B cell (primary cell): ENCODE measurements around the gene CDK18. TPM values are rescaled to one million over a fixed set of nuclear protein-coding genes. Genes with fewer than 3 reads are reported as not detected.

Experiments
- ATAC-seq: fragments of 200-7000 bp; cut with Tn5 transposase; one replicate; pipeline ENCODE4 v1.10.0; 2021; ENCODE audit warnings: low read depth, mild to moderate bottlenecking, moderate number of reproducible peaks, moderate library complexity
- CTCF ChIA-PET: fragments of 350-600 bp; sonication (Branson Sonifier 250); formaldehyde crosslinking; loops from one replicate; lab custom pipeline; 2021; ENCODE audit warnings: antibody characterized with exemption, inconsistent platforms; lab: Charles Lee
- POLR2A ChIA-PET: fragments of 350-600 bp; sonication (Branson Sonifier 250); formaldehyde crosslinking; loops from one replicate; lab custom pipeline; 2021; ENCODE audit warnings: antibody characterized with exemption; lab: Charles Lee
- DNase-seq: peaks from one replicate; pipeline ENCODE4 v3.0.0; 2013
- H2AFZ ChIP-seq: 2 replicates; pipeline ENCODE4 v1.6.1; 2012; ENCODE audit warnings: mild to moderate bottlenecking, low read depth, low read length; ENCODE audit not compliant: insufficient read depth, poor library complexity, severe bottlenecking
- H3K27ac ChIP-seq, 2 donors: 1 replicate in 1 of 2; 2 replicates in 1 of 2; pipeline ENCODE4 v1.5.1; 2012 to 2013; ENCODE audit warnings: low read length in 2 of 2, mild to moderate bottlenecking in 2 of 2, moderate library complexity in 1 of 2
- H3K27me3 ChIP-seq, 4 experiments: fragments of 200-600 bp in 1 of 4; sonication (generic) in 1 of 4; replicated peaks in 1 of 4; 1 replicate in 2 of 4; 2 replicates in 2 of 4; pipeline versions ENCODE4 v1.6.1 to v1.7.0; 2013 to 2016; ENCODE audit warnings: low read length in 3 of 4, mild to moderate bottlenecking in 2 of 4, mixed read lengths in 1 of 4, moderate library complexity in 1 of 4; ENCODE audit not compliant: insufficient read depth in 4 of 4, control insufficient read depth in 3 of 4; ENCODE audit errors: control extremely low read depth in 1 of 4
- H3K36me3 ChIP-seq, 2 experiments: replicated peaks in 1 of 2; 1 replicate in 1 of 2; 2 replicates in 1 of 2; pipeline versions ENCODE4 v1.6.1 to v1.7.1; 2013; ENCODE audit warnings: low read length in 1 of 2; ENCODE audit not compliant: insufficient read depth in 2 of 2, control insufficient read depth in 1 of 2; ENCODE audit errors: control extremely low read depth in 1 of 2, extremely low read depth in 1 of 2
- H3K4me1 ChIP-seq, 2 donors: fragments of 200-600 bp in 1 of 2; sonication (generic) in 1 of 2; 1 replicate in 1 of 2; 2 replicates in 1 of 2; pipeline versions ENCODE4 v1.5.1 to v1.6.1; 2013 to 2017; ENCODE audit warnings: low read length in 2 of 2; ENCODE audit not compliant: control insufficient read depth in 2 of 2, insufficient read depth in 2 of 2
- H3K4me2 ChIP-seq: replicated peaks from 2 replicates; pipeline ENCODE3; 2012; ENCODE audit warnings: mild to moderate bottlenecking, low read depth, low read length; ENCODE audit not compliant: poor library complexity, severe bottlenecking
- H3K4me3 ChIP-seq, 5 experiments: fragments of 200-600 bp in 1 of 5; sonication (generic) in 1 of 5; 1 replicate in 3 of 5; 2 replicates in 2 of 5; pipeline versions ENCODE4 v1.5.1 to v1.7.0; 2011 to 2016; ENCODE audit warnings: low read length in 4 of 5, mild to moderate bottlenecking in 4 of 5, low read depth in 2 of 5, control low read depth in 1 of 5, moderate library complexity in 1 of 5; ENCODE audit not compliant: insufficient read depth in 1 of 5; ENCODE audit errors: control extremely low read depth in 1 of 5, extremely low read depth in 1 of 5
- H3K79me2 ChIP-seq: fragments of 200-600 bp; sonication (generic); one replicate; pipeline ENCODE4 v1.6.0; 2016; ENCODE audit warnings: low read length; ENCODE audit not compliant: control insufficient read depth, insufficient read depth
- H3K9ac ChIP-seq: fragments of 200-600 bp; sonication (generic); 2 replicates; pipeline ENCODE4 v1.6.1; 2017; ENCODE audit warnings: mild to moderate bottlenecking, low read length, moderate library complexity
- H3K9me3 ChIP-seq, 3 donors: one replicate each; pipeline versions ENCODE4 v1.6.1 to v1.7.1; 2013; ENCODE audit warnings: low read length in 2 of 3; ENCODE audit not compliant: control insufficient read depth in 2 of 3, insufficient read depth in 1 of 3; ENCODE audit errors: control extremely low read depth in 1 of 3
- H4K20me1 ChIP-seq: 2 replicates; pipeline ENCODE4 v1.6.0; 2012; ENCODE audit warnings: mild to moderate bottlenecking, low read length; ENCODE audit not compliant: insufficient read depth, control insufficient read depth, poor library complexity, severe bottlenecking
- H3K27ac Mint-ChIP-seq: one replicate; pipeline ENCODE4 v1.8.0; 2021; ENCODE audit warnings: mixed read lengths
- H3K27me3 Mint-ChIP-seq: one replicate; pipeline ENCODE4 v1.8.0; 2021; ENCODE audit warnings: mixed read lengths
- H3K4me1 Mint-ChIP-seq: one replicate; pipeline ENCODE4 v1.8.0; 2021; ENCODE audit warnings: mixed read lengths
- H3K4me3 Mint-ChIP-seq: one replicate; pipeline ENCODE4 v1.8.0; 2021; ENCODE audit warnings: mixed read lengths
- H3K9me3 Mint-ChIP-seq: one replicate; pipeline ENCODE4 v1.8.0; 2022; ENCODE audit warnings: mixed read lengths; ENCODE audit not compliant: insufficient read depth
- CTCF ChIP-seq: fragments of 200-600 bp; IDR thresholded peaks from one replicate; pipeline ENCODE4 v1.8.0; 2022; ENCODE audit warnings: antibody characterized with exemption, mild to moderate bottlenecking
- EZH2 ChIP-seq: IDR thresholded peaks from 2 replicates; pipeline ENCODE4 v1.6.1; 2012; ENCODE audit warnings: borderline replicate concordance, low read depth, mild to moderate bottlenecking, moderate library complexity, low read length; ENCODE audit not compliant: insufficient read depth, poor library complexity, severe bottlenecking
- WGBS: methylation state at CpG from one replicate; pipeline ENCODE4 v1.1.5; 2013; ENCODE audit warnings: missing lambda C conversion rate; ENCODE audit not compliant: insufficient coverage; 5-methylcytosine and 5-hydroxymethylcytosine counted together
- intact Hi-C: fragments of 100-400 bp; cut with micrococcal nuclease; formaldehyde crosslinking; loops from one replicate; pipeline ENCODE4 v1.10.0; 2022
- polyA plus RNA-seq: library from polyadenylated mRNA; depleted of rRNA; stranded (reverse); fragments of >200 nt; gene quantifications from 2 replicates; pipeline ENCODE4 v1.2.3, GENCODE V29; 2012
- total RNA-seq, 2 donors: library from RNA; stranded (reverse); fragments of 120-200 nt in 1 of 2; gene quantifications; 1 replicate in 1 of 2; 2 replicates in 1 of 2; pipeline versions ENCODE4 v1.2.3 to v1.2.4, GENCODE V29; 2013 to 2022

CDK18 gene
- total and polyA plus RNA-seq, 2 donors (not counting 1 experiment from before 2014, with no cell fraction given) = 3.8 to 4.7 TPM

GRCh38 chr1:205580140-205580922 is 75.9 kb downstream of the CDK18 start:
- H3K4me3 Mint-ChIP-seq = no peak overlapping the region
- no peaks in the 10 kb centered on the region for H3K9me3 Mint-ChIP-seq
- no peak for TF ChIP-seq EZH2
- TF ChIP-seq CTCF = no peak
- Histone ChIP-seq H3K36me3 (no peaks in the 10 kb centered on the region), H3K9me3 (no peaks in the 10 kb centered on the region), H3K79me2 (no peaks in the 10 kb centered on the region), H3K4me1 (peaks cover 21 to 36% of the 10 kb centered on the region in 2 donors), H3K4me3 (no peak overlapping the region), H4K20me1 (no peaks in the 10 kb centered on the region), H3K9ac (no peak overlapping the region), H2AFZ (no peak overlapping the region), H3K27me3 (peaks cover 0 to 8% (median 2%) of the 10 kb centered on the region in 4 experiments), H3K4me2 (no peak overlapping the region), H3K27ac (no peak overlapping the region)
- H3K4me1 Mint-ChIP-seq = peaks cover 22% of the 10 kb centered on the region
- ChIA-PET POLR2A (no interaction called here), CTCF (interaction anchor here (1.4 to 1.8 kb wide), 2 partner anchors 11 kb away, joined by 4 read pairs; no protein-coding TSS in a partner anchor)
- H3K27me3 Mint-ChIP-seq = no peaks in the 10 kb centered on the region
- DNase-seq (no peak), ATAC-seq (no peak)
- 92% methylated on average over 8 of the region's 15 CpGs for WGBS
- intact Hi-C loops = no loop called here
- no peak overlapping the region for H3K27ac Mint-ChIP-seq

GRCh38 chr1:205580923-205581180 is 76.4 kb downstream of the CDK18 start:
- H3K9me3 ChIP-seq = no peaks in the 10 kb centered on the region
- H3K9me3 Mint-ChIP-seq = no peaks in the 10 kb centered on the region
- ATAC-seq (no peak), DNase-seq (no peak)
- H3K27ac Mint-ChIP-seq = no peak overlapping the region
- no peak overlapping the region for H3K4me3 ChIP-seq
- H3K36me3 ChIP-seq = no peaks in the 10 kb centered on the region
- peaks cover 0 to 8% (median 2%) of the 10 kb centered on the region in 4 experiments for H3K27me3 ChIP-seq
- H3K4me3 Mint-ChIP-seq = no peak overlapping the region
- peaks cover 26% of the 10 kb centered on the region for H3K4me1 Mint-ChIP-seq
- H3K27ac ChIP-seq = no peak overlapping the region
- TF ChIP-seq EZH2 (no peak), CTCF (no peak)
- ChIA-PET POLR2A (no interaction called here), CTCF (interaction anchor here (1.8 kb wide), 1 partner anchor 11 kb away, joined by 4 read pairs; no protein-coding TSS in a partner anchor)
- WGBS = no CpG with 5 or more reads among the region's 3 CpGs
- H3K79me2 ChIP-seq = no peaks in the 10 kb centered on the region
- no peak overlapping the region for H3K4me2 ChIP-seq
- H3K9ac ChIP-seq = no peak overlapping the region
- H2AFZ ChIP-seq = no peak overlapping the region
- intact Hi-C loops = no loop called here
- peaks cover 26 to 42% of the 10 kb centered on the region in 2 donors for H3K4me1 ChIP-seq
- H3K27me3 Mint-ChIP-seq = no peaks in the 10 kb centered on the region
- no peaks in the 10 kb centered on the region for H4K20me1 ChIP-seq
